ENCODE results near the gene CYTH4. TPM values are rescaled to one million over a fixed set of nuclear protein-coding genes. Genes with fewer than 3 reads are reported as not detected.
A peak's percentile ranks its signal among the peaks of the same experiment; 100 is the strongest.

Gene CYTH4
- total RNA-seq, 1 donor from 2014 or later = not detected

- Mint-ChIP-seq H3K36me3 (ENCODE audit: low read depth) (no peaks in the 10 kb centered on the region), H3K27me3 (ENCODE audit: low read depth) (peaks cover 35% of the 10 kb centered on the region), H3K27ac (ENCODE audit: unreplicated experiment) (no peak overlapping the region), H3K4me1 (ENCODE audit: low read depth) (peaks cover 6% of the 10 kb centered on the region), H3K4me3 (ENCODE audit: unreplicated experiment) (no peak overlapping the region), H3K9me3 (ENCODE audit: low read depth) (no peaks in the 10 kb centered on the region)
- TF ChIP-seq CTCF (IDR thresholded peaks at IDR 0.05) = no peak
- DNase-seq (ENCODE audit: low spot score) = no peak
Observed at GRCh38 chr22:37237371-37238268, 44.7 kb upstream of the CYTH4 start.

- Mint-ChIP-seq H3K27me3 (ENCODE audit: low read depth) (peaks cover 32% of the 10 kb centered on the region), H3K36me3 (ENCODE audit: low read depth) (no peaks in the 10 kb centered on the region), H3K4me3 (ENCODE audit: unreplicated experiment) (no peak overlapping the region), H3K27ac (ENCODE audit: unreplicated experiment) (no peak overlapping the region), H3K9me3 (ENCODE audit: low read depth) (no peaks in the 10 kb centered on the region), H3K4me1 (ENCODE audit: low read depth) (peaks cover 6% of the 10 kb centered on the region)
- TF ChIP-seq CTCF (IDR thresholded peaks at IDR 0.05) = no peak
- DNase-seq (ENCODE audit: low spot score) = peak; percentile 51
Observed at GRCh38 chr22:37239336-37240239, 42.7 kb upstream of the CYTH4 start.

GRCh38 chr22:37240240-37240940, 41.9 kb upstream of the CYTH4 start:
- Mint-ChIP-seq H3K4me3 (ENCODE audit: unreplicated experiment) (no peak overlapping the region), H3K4me1 (ENCODE audit: low read depth) (peaks cover 6% of the 10 kb centered on the region), H3K27ac (ENCODE audit: unreplicated experiment) (no peak overlapping the region), H3K27me3 (ENCODE audit: low read depth) (peaks cover 27% of the 10 kb centered on the region), H3K9me3 (ENCODE audit: low read depth) (no peaks in the 10 kb centered on the region), H3K36me3 (ENCODE audit: low read depth) (no peaks in the 10 kb centered on the region)
- DNase-seq (ENCODE audit: low spot score) = peak; percentile 42
- no peak for TF ChIP-seq CTCF (IDR thresholded peaks at IDR 0.05)

GRCh38 chr22:37240941-37241320, 41.4 kb upstream of the CYTH4 start:
- H3K27me3 Mint-ChIP-seq (ENCODE audit: low read depth) = peaks cover 26% of the 10 kb centered on the region
- TF ChIP-seq CTCF (IDR thresholded peaks at IDR 0.05) = no peak
- H3K36me3 Mint-ChIP-seq (ENCODE audit: low read depth) = no peaks in the 10 kb centered on the region
- no peak overlapping the region for H3K27ac Mint-ChIP-seq (ENCODE audit: unreplicated experiment)
- peak; percentile 56 for DNase-seq (ENCODE audit: low spot score)
- H3K4me1 Mint-ChIP-seq (ENCODE audit: low read depth) = peaks cover 6% of the 10 kb centered on the region
- H3K9me3 Mint-ChIP-seq (ENCODE audit: low read depth) = no peaks in the 10 kb centered on the region
- H3K4me3 Mint-ChIP-seq (ENCODE audit: unreplicated experiment) = no peak overlapping the region
